ENCODE results near the gene AKT1S1.
A peak's percentile ranks its signal among the peaks of the same experiment; 100 is the strongest.

The AKT1S1 gene

DNA sequence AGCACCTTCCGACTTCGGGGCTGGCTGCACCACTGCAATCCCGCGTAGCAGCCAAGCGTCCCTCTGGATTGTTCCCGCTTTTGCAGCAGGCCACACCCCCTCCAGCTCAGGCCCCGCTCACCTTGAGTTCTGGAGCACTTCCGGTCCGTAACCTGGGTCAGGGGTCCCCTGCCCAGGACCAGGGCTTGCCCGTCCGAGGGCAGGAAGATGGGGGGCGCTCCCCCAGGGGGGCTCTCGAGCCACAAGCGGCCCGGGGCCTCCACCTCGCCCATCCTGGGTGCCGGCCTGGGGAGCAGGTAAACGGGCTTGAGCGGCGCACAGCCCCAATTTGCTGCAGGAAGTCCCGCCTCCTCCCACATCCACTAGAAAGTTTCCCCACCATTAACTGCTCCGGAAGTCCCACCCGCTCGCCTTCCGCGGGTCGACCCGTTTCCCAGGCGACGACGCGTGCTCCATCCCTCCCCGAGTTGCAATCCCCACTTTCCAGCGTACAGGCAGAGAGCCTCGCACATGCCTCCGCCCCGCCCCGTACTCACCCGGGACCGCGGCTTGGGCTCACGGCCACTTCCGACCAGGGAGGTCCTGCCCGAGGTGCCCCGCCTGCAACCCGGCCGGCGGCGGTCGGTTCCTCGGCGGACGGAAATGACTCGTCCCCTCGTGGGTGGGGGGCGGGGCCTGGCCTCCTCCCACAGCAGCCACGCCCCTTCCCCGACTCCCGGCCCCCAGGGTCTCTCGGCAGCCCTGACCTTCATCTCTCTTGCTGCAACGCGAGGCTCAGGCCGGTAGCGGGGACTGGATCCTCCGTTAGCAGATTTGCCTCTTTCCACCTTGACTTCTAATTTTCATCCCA is 10.0 kb downstream of the AKT1S1 start, which contains the start of gene PNKP (continued):
- TF ChIP-seq, protein P1, sequence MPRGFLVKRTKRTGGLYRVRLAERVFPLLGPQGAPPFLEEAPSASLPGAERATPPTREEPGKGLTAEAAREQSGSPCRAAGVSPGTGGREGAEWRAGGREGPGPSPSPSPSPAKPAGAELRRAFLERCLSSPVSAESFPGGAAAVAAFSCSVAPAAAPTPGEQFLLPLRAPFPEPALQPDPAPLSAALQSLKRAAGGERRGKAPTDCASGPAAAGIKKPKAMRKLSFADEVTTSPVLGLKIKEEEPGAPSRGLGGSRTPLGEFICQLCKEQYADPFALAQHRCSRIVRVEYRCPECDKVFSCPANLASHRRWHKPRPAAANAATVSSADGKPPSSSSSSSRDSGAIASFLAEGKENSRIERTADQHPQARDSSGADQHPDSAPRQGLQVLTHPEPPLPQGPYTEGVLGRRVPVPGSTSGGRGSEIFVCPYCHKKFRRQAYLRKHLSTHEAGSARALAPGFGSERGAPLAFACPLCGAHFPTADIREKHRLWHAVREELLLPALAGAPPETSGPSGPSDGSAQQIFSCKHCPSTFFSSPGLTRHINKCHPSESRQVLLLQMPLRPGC (tag by site-specific recombination; IDR thresholded peaks at IDR 0.05): no peak
- no peak; the same call in 1 of the 2 replicates for TF ChIP-seq ZBTB8A (tag by site-specific recombination; IDR thresholded peaks at IDR 0.05)
- TF ChIP-seq ZBTB17 (tag by site-specific recombination; IDR thresholded peaks at IDR 0.05): peak; percentile 80
- peak; percentile 88 for TF ChIP-seq EGR2 (tag by site-specific recombination; IDR thresholded peaks at IDR 0.05; ENCODE audit: low read depth)
- peak; percentile 87 for TF ChIP-seq ZEB2 (tag by site-specific recombination; IDR thresholded peaks at IDR 0.05)
- TF ChIP-seq YY2 (tag by site-specific recombination; IDR thresholded peaks at IDR 0.05): no peak
- peak; percentile 90 for TF ChIP-seq ZXDB (tag by site-specific recombination; IDR thresholded peaks at IDR 0.05)
- peak; percentile 86 for TF ChIP-seq IKZF3 (tag by site-specific recombination; IDR thresholded peaks at IDR 0.05)
- TF ChIP-seq ZNF169 (tag by site-specific recombination; IDR thresholded peaks at IDR 0.05): 0 out of 2 replicates have a peak, but pooled peaks have one; percentile 6
- TF ChIP-seq ZNF2 (tag by site-specific recombination; IDR thresholded peaks at IDR 0.05): peak; percentile 59; the same call in 1 of the 2 replicates
- no peak for TF ChIP-seq ZNF350 (tag by site-specific recombination; IDR thresholded peaks at IDR 0.05)
- TF ChIP-seq, protein P2, sequence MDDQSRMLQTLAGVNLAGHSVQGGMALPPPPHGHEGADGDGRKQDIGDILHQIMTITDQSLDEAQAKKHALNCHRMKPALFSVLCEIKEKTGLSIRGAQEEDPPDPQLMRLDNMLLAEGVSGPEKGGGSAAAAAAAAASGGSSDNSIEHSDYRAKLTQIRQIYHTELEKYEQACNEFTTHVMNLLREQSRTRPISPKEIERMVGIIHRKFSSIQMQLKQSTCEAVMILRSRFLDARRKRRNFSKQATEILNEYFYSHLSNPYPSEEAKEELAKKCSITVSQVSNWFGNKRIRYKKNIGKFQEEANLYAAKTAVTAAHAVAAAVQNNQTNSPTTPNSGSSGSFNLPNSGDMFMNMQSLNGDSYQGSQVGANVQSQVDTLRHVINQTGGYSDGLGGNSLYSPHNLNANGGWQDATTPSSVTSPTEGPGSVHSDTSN (CRISPR knock-in tag; IDR thresholded peaks at IDR 0.05): 0 out of 2 replicates have a peak, but pooled peaks have one; percentile 73
- TF ChIP-seq ZNF623 (tag by site-specific recombination; IDR thresholded peaks at IDR 0.05): no peak
- TF ChIP-seq, protein P3, sequence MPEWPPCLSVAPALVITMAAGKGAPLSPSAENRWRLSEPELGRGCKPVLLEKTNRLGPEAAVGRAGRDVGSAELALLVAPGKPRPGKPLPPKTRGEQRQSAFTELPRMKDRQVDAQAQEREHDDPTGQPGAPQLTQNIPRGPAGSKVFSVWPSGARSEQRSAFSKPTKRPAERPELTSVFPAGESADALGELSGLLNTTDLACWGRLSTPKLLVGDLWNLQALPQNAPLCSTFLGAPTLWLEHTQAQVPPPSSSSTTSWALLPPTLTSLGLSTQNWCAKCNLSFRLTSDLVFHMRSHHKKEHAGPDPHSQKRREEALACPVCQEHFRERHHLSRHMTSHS (tag by site-specific recombination; IDR thresholded peaks at IDR 0.05): no peak
- TF ChIP-seq ZNF302 (tag by site-specific recombination; IDR thresholded peaks at IDR 0.05; ENCODE audit: low read depth): no peak
- TF ChIP-seq, protein P4, sequence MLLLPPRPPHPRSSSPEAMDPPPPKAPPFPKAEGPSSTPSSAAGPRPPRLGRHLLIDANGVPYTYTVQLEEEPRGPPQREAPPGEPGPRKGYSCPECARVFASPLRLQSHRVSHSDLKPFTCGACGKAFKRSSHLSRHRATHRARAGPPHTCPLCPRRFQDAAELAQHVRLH (tag by site-specific recombination; IDR thresholded peaks at IDR 0.05): peak; percentile 91
- TF ChIP-seq OVOL3 (tag by site-specific recombination; IDR thresholded peaks at IDR 0.05): no peak
- TF ChIP-seq ZNF221 (tag by site-specific recombination; IDR thresholded peaks at IDR 0.05; ENCODE audit: borderline replicate concordance): no peak
- TF ChIP-seq, protein P5, sequence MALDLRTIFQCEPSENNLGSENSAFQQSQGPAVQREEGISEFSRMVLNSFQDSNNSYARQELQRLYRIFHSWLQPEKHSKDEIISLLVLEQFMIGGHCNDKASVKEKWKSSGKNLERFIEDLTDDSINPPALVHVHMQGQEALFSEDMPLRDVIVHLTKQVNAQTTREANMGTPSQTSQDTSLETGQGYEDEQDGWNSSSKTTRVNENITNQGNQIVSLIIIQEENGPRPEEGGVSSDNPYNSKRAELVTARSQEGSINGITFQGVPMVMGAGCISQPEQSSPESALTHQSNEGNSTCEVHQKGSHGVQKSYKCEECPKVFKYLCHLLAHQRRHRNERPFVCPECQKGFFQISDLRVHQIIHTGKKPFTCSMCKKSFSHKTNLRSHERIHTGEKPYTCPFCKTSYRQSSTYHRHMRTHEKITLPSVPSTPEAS (tag by site-specific recombination; IDR thresholded peaks at IDR 0.05): no peak
- no peak for TF ChIP-seq ZFP69B (tag by site-specific recombination; IDR thresholded peaks at IDR 0.05)
- TF ChIP-seq, protein P6, sequence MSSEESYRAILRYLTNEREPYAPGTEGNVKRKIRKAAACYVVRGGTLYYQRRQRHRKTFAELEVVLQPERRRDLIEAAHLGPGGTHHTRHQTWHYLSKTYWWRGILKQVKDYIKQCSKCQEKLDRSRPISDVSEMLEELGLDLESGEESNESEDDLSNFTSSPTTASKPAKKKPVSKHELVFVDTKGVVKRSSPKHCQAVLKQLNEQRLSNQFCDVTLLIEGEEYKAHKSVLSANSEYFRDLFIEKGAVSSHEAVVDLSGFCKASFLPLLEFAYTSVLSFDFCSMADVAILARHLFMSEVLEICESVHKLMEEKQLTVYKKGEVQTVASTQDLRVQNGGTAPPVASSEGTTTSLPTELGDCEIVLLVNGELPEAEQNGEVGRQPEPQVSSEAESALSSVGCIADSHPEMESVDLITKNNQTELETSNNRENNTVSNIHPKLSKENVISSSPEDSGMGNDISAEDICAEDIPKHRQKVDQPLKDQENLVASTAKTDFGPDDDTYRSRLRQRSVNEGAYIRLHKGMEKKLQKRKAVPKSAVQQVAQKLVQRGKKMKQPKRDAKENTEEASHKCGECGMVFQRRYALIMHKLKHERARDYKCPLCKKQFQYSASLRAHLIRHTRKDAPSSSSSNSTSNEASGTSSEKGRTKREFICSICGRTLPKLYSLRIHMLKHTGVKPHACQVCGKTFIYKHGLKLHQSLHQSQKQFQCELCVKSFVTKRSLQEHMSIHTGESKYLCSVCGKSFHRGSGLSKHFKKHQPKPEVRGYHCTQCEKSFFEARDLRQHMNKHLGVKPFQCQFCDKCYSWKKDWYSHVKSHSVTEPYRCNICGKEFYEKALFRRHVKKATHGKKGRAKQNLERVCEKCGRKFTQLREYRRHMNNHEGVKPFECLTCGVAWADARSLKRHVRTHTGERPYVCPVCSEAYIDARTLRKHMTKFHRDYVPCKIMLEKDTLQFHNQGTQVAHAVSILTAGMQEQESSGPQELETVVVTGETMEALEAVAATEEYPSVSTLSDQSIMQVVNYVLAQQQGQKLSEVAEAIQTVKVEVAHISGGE (tag by site-specific recombination; conservative IDR thresholded peaks at IDR 0.05; ENCODE audit: low read depth): peak; percentile 98
- TF ChIP-seq ZNF138 (tag by site-specific recombination; IDR thresholded peaks at IDR 0.05; ENCODE audit: borderline replicate concordance): no peak
- peak; percentile 73; the same call in 1 of the 2 replicates for TF ChIP-seq MZF1 (tag by site-specific recombination; IDR thresholded peaks at IDR 0.05; ENCODE audit: borderline replicate concordance)
- TF ChIP-seq, protein P7, sequence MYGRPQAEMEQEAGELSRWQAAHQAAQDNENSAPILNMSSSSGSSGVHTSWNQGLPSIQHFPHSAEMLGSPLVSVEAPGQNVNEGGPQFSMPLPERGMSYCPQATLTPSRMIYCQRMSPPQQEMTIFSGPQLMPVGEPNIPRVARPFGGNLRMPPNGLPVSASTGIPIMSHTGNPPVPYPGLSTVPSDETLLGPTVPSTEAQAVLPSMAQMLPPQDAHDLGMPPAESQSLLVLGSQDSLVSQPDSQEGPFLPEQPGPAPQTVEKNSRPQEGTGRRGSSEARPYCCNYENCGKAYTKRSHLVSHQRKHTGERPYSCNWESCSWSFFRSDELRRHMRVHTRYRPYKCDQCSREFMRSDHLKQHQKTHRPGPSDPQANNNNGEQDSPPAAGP (tag by site-specific recombination; IDR thresholded peaks at IDR 0.05): peak; percentile 58; the same call in 1 of the 2 replicates
- peak; percentile 95 for TF ChIP-seq ZFHX2 (tag by site-specific recombination; conservative IDR thresholded peaks at IDR 0.05)
